ENCODE data around the gene GABRB1.

DNA sequence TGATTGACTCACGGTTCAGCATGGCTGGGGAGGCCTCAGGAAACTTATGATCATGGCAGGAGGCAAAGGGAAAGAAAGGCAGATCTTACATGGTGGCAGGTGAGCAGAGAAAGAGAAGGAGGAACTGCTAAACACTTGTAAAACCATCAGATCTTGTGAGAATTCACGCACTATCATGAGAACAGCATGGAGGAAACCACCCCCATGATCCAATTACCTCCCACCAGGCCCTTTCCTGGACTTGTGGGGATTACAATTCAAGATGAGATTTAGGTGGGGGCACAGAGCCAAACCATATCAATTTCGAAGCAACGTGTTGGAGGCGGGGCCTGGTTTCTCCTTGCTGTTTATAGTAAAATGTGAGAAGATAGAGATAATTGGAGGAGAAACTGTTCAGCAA is 167.4 kb downstream of the GABRB1 start:
- TF ChIP-seq EZH2 (IDR thresholded peaks at IDR 0.05; ENCODE audit: low read length, missing control alignments), result no peak
- TF ChIP-seq, protein P1, sequence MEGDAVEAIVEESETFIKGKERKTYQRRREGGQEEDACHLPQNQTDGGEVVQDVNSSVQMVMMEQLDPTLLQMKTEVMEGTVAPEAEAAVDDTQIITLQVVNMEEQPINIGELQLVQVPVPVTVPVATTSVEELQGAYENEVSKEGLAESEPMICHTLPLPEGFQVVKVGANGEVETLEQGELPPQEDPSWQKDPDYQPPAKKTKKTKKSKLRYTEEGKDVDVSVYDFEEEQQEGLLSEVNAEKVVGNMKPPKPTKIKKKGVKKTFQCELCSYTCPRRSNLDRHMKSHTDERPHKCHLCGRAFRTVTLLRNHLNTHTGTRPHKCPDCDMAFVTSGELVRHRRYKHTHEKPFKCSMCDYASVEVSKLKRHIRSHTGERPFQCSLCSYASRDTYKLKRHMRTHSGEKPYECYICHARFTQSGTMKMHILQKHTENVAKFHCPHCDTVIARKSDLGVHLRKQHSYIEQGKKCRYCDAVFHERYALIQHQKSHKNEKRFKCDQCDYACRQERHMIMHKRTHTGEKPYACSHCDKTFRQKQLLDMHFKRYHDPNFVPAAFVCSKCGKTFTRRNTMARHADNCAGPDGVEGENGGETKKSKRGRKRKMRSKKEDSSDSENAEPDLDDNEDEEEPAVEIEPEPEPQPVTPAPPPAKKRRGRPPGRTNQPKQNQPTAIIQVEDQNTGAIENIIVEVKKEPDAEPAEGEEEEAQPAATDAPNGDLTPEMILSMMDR (conservative IDR thresholded peaks at IDR 0.05 in 1 of 2, IDR thresholded peaks at IDR 0.05 in 1 of 2; ENCODE audit: low read depth in 1 of 2, low read length in 2 of 2), result no peak

Data from fibroblast of lung (primary cell).